Pons (tissue), 1 donor: ENCODE results near the gene KLF7.

Experiments used
- DNase-seq: peaks from one replicate; pipeline ENCODE4 v3.0.0-alpha.2; 2016; ENCODE audit warnings: low spot score

KLF7 gene

GRCh38 chr2:207123776-207124391 is 41.9 kb downstream of the KLF7 start:
- DNase-seq = no peak

DNA sequence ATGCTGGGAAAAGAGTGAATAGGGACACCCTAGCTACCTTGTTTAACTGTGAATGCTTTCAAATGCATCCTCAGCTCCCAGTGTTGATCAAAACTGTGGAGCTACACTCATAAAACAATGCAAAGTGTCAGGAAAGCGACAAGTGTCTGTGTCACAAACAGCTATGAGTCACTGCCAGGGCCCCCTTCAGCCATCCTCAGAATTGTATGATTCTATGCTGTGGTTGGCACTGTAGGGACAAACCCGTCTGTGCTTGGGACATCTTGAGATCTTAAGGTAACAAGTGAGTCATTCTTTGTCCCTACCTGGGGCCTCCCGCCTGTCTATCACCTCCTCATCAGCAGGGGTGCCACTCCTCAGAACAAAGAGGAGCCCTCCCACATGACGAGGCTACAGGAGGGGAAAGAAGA is 42.4 kb downstream of the KLF7 start:
- no peak for DNase-seq

DNA sequence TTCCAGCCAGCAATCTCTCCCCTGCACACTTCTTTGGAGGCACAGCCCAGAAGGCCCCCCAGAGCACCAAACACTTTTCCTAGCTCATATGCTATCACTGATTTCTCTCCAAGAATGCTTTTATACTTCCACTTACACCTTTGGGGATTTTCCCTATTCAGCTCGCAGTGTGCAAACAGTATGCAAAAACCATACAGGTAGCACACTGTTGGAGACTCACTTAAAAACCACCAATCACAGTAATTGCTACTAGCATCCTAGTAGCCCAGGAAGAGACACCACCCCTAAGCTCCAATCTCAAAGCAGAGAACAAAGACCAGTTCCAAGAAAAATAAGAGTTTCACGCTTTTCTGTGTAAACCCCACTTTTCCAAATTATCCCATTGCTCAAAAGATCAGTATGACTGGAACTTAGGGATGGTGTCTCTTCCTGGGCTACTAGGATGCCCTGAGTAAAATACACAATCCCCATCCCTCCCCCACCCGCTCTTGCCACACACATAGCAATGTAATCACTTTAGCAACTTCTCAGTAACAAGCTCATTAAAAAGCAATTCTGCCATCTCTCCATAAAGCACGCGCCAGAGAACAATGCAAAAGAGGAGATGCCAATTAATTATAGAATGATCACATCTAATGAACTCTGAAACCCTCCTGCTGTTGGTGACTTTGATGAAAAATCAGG is 43.0 kb downstream of the KLF7 start:
- DNase-seq = no peak

GRCh38 chr2:207121784-207122183 is 44.0 kb downstream of the KLF7 start:
- no peak for DNase-seq

DNA sequence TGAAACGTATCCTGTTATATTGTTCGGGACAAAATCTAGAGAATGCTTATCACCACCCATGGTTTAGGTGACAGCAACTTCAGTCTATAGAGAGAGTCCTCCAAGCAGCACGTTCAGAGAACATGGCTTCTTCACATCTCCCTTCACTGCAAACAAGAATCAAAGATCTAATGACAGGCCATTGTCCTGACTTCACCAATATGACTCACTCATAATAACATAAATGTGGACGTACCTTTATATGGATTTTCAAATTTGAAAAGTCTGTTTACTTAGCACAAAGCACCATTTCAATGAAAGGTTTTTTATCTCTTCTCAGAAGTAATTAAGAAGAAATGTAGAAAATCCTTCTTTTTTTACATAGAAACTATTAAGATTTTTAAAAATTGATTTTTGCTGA is 46.7 kb downstream of the KLF7 start:
- no peak for DNase-seq

GRCh38 chr2:207117668-207118067 is 48.1 kb downstream of the KLF7 start:
- no peak for DNase-seq

GRCh38 chr2:207115715-207116364 is 49.9 kb downstream of the KLF7 start:
- DNase-seq = peak; percentile 87

DNA sequence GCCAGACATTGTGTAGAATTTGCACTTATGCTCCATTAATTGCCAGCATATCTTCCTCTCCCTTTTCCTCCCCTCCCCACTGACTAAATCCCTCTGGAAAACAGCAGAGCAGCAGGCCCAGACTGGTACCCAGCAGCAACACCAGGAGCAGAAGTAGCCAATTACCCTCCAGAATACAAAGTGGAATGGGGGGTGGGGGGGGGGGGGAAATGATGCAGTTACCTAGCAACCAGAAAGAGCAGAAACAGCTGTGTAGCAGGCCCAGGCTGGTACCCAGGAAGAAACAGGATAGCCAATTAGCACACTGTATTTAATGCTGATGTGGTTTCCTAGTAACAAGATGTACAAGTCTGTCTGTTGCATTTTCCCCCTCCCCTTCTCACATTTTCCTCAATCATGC is 52.3 kb downstream of the KLF7 start:
- DNase-seq = peak; percentile 91

GRCh38 chr2:207112785-207113184 is 53.0 kb downstream of the KLF7 start:
- no peak for DNase-seq

DNA sequence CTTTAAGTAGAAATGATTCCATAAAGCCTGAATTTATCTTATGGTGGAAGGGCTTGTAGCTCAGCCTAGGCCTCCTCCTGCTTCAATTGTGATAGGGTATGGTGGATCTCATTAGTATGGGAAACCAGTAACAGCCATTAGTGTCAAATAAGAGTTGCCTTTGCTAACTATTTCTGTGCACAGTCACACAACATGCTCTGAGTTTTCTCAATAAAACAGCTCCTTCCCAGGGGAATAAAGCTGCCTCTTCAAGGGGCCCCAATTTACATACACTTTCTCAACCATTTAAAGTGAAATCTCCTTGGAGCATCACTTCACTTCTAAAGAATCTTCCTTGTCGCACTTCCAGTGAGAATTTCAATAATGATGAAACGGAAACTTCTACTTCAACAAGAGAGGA is 53.4 kb downstream of the KLF7 start:
- DNase-seq = peak; percentile 64

- no peak for DNase-seq
These were observed 54.0 kb downstream of the KLF7 start for GRCh38 chr2:207111757-207112156.

DNA sequence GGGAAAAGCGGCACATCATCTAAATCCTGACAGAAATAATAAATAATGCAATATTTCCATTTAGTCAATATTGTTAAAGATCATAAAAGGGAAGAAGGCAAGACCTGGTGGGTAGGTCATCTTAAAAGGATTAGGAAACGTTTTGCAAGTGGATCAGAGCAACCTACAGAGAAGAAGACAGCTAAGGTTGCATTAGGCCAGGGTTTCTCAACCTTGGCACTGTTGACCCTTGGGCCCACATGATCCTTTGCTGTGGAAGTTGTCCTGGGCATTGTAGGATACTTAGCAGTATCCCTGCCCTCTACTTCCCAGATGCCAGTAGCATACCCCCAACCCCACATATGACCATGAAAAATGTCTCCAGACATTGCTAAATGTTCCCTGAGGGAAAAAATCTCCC is 55.0 kb downstream of the KLF7 start:
- no peak for DNase-seq

- DNase-seq = no peak
These were observed 55.4 kb downstream of the KLF7 start for GRCh38 chr2:207110310-207110709.

GRCh38 chr2:207109768-207110167 is 56.0 kb downstream of the KLF7 start:
- peak; percentile 86 for DNase-seq

GRCh38 chr2:207108440-207108839 is 57.3 kb downstream of the KLF7 start:
- no peak for DNase-seq

DNA sequence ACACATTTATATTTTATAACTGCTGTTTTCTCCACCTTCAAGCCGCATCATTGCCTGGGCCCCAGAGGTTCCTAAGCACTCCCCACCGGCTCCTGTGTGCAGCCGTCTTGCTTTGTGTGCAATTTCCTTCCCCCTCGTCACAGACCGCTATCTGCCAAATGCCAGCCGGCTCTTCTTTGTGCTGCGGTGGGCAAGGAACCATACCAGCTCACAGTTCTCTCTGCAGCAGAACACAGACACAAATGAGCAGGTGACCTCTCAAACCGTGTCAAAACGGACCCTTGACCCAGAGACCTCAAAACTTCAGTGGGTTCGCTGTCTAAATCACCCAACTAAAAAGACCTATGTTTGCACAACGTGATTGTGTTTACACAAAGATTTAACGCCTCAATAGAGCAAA is 58.2 kb downstream of the KLF7 start:
- peak; percentile 75 for DNase-seq

GRCh38 chr2:207107131-207107530 is 58.6 kb downstream of the KLF7 start:
- peak; percentile 65 for DNase-seq

DNA sequence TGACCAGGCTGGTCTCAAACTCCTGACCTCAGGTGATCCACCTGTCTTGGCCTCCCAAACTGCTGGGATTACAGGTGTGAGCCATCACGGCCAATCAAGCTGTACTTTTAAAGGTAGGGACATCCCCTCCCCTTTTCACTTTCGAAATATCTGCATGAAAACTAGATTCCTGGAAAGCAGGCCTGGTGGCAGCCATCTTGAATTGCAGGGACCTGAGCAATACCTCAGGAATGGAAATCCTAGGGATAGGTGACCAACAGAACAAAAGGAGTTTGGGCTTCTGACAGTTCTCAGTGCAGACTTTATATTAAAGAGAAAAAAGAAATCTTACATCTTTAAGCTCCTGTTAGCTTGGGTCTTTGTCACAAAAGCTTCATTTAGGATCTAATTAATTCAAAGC is 62.6 kb downstream of the KLF7 start:
- DNase-seq = no peak

GRCh38 chr2:207101984-207102383 is 63.8 kb downstream of the KLF7 start:
- no peak for DNase-seq

DNA sequence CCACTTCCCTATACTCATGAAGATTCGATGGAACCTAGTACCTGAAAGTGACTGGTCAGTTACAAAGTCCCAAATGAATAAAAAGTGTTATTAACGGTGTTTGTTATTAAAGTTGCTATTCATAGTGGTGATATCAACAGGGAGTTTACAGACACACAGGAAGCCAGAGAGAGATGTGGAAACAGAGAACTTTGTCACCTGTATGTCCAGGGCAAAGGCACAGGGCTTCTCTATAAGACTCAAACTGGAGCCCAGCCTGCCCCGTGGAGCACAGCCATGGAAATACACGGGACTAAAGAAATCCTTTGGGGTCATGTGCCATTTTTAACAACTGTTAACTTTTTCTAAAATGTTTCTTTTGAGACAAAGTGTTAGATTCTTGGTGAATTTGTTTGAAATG is 68.5 kb downstream of the KLF7 start:
- DNase-seq = no peak

DNA sequence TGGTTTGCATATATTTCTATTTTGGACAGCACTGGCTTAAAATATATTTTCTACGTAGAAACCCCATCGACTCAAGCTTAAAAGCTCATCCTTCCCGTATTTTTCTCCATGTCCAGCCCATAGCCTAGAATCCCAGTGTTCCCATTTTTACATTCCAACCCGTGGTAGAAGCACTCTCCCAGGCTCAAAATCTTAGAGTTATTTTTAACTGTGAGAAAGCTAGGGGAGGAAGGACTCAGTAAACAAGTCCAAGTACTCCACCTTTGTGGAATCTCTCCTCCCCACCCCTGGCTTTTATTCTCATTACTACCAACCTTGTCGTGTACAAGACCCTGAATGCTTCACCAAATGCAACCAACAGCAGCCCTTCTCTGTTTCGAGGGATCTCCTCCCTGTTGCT is 69.8 kb downstream of the KLF7 start:
- DNase-seq = no peak

DNA sequence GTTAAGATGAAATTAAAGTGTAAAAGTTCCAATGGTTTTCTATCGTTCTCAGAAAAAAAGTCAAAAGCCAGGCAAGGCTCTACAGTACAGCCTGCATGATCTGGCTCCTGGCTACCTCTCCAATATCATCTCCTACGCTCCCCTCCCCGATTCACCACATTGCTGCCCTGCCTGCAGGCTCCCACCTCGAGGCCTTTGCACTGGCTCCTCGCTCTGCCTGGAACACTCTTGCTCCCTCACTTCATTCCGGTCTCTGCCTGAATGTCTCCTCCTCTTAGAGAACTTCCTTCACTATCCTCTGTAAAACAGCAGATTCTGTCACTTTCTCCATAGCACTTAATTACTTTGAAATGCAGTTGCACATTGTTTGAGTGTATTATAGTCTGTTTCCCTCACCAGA is 72.5 kb downstream of the KLF7 start:
- no peak for DNase-seq

GRCh38 chr2:207092818-207093217 is 72.9 kb downstream of the KLF7 start:
- no peak for DNase-seq

DNA sequence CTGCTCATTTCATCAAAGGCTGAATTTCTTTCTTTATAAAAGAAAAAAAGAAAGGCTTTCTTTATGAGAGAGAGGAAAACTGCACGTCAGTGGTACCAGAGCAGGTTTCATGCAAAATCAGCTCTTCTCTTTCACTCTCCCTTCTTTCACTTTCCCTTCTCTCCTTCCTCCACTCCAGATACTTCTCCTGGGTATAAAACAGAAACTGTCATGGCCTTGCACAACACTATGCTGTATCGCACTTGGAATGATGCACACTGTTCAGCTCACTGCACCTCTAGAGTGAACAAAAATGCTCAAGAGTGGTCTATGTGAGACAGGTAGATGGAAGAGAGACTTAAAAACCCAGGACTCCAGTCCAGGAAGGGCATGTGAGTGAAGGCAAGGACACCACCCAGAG is 73.8 kb downstream of the KLF7 start:
- DNase-seq = no peak
